Heart left ventricle (tissue), 13 donors: ENCODE measurements around the gene PDHB.

Experiments
- CTCF ChIP-seq, 12 donors: fragments of 200-600 bp; sonication (generic) in 4 of 12; IDR thresholded peaks; one replicate each; pipeline versions ENCODE4 v1.5.0 to v1.8.0; 2018 to 2022; ENCODE audit warnings: antibody characterized with exemption in 12 of 12, mild to moderate bottlenecking in 5 of 12
- POLR2A ChIP-seq, 2 donors: fragments of 450-650 bp; IDR thresholded peaks; one replicate each; pipeline ENCODE4 v1.6.1; 2017; ENCODE audit warnings: antibody characterized with exemption in 2 of 2, mild to moderate bottlenecking in 2 of 2, moderate library complexity in 2 of 2
- donor health status: ischemic (EF 13 %, LVEDD 7.1; RV severe dilation, severe dysfunction).
- donor health status: DM: no; HTN: yes; CAD: no.
- donor health status: DM: no; HTN: no; CAD: no.
- donor health status: ischemic (EF 25% LVEDD 6.9; RV normal size, moderate dysfunction).
- donor health status: ischemic (EF 25% LVEDD 5.7; RV mildly dilated, moderate dysfunction).
- donor health status: ischemic (EF 35%, LVEDD 5.7; RV mildly dilated, moderate dysfunction).
- donor health status: nonischemic (EF 11% LVEDD 7.7; RV severe dilation, severe dysfunction).
- donor health status: DM: yes; HTN: yes; CAD: no.
- donor health status: PGD.
- donor health status: ischemic (EF 29% LVEDD 5.4; RV normal size, mild dysfunction).
- donor health status: nonischemic (EF 23%, LVEDD 6.1; RV moderate dilation, normal function).

GRCh38 chr3:58418227-58418626, 15.4 kb downstream of the PDHB start:
- TF ChIP-seq CTCF (IDR thresholded peaks at IDR 0.05) = no peak
- TF ChIP-seq POLR2A (IDR thresholded peaks at IDR 0.05) = no peak
